Peyer's patch (tissue), 4 donors: ENCODE results near the gene SGSH.

Experiments used
- CTCF ChIP-seq, 6 experiments: fragments of 450-650 bp in 4 of 6; fragments of 200-600 bp in 2 of 6; sonication (generic) in 1 of 6; IDR thresholded peaks; one replicate each; pipeline ENCODE4 v1.5.1; 2017 to 2019; ENCODE audit warnings: antibody characterized with exemption in 6 of 6, mild to moderate bottlenecking in 3 of 6, moderate library complexity in 1 of 6
- POLR2A ChIP-seq, 2 donors: fragments of 450-650 bp; IDR thresholded peaks; one replicate each; pipeline ENCODE4 v1.5.1; 2017; ENCODE audit warnings: antibody characterized with exemption in 2 of 2, mild to moderate bottlenecking in 2 of 2, moderate library complexity in 2 of 2

DNA sequence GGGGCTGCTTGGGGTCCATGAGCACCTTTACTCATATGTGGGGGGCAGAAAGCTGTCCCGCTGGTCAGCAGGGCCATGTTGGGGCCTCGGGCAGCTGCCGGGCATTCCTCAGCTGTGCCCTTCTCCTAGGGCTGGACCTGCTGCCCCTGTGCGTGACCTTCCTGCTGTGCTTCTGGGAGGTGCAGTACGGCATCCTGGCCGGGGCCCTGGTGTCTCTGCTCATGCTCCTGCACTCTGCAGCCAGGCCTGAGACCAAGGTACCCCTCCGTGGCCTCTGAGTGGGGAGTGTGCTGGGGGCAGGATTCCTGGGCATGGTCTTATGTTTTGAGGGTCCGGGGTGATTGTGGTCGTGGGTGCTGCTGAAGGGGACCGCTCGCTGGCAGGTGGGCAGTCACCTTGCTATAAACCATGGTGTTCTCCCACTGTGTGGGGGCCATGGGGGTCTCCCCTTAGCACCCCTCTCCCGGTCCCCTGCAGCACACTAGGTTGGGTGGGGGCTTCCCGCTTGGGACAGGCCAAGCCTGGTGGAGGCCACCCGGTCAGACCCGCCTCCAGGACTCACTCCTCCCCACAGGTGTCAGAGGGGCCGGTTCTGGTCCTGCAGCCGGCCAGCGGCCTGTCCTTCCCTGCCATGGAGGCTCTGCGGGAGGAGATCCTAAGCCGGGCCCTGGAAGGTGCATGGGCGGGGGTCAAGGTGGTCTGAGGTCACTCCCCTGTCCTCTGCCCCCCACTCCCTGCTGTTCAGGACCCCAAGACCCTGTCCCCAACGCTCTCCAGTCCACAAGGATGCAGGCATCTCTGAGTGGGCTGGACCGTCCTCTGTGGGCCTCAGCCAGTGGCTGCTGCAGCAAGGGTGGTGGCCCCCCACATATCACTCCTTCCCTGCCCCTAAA is 28.1 kb upstream of the SGSH start:
- no peak for TF ChIP-seq POLR2A (IDR thresholded peaks at IDR 0.05)
- TF ChIP-seq CTCF (IDR thresholded peaks at IDR 0.05), result no peak
